Measurements from ENCODE around the gene ZNF541. TPM values are rescaled to one million over a fixed set of nuclear protein-coding genes. Genes with fewer than 3 reads are reported as not detected.
A peak's percentile ranks its signal among the peaks of the same experiment; 100 is the strongest.

Gene ZNF541
- total and polyA plus RNA-seq, 2 donors (not counting 3 experiments of a cell fraction or from before 2014, with no cell fraction given), result 0.03 to 0.13 TPM

- no peaks in the 10 kb centered on the region for H3K36me3 ChIP-seq (ENCODE audit: control insufficient read depth in 2 of 2, extremely low read depth in 1 of 2, insufficient read depth in 2 of 2, low read length in 2 of 2)
- no peak for TF ChIP-seq JUN (IDR thresholded peaks at IDR 0.05; ENCODE audit: borderline replicate concordance, insufficient read depth, insufficient read length, low read depth)
- no peak for TF ChIP-seq EZH2 (IDR thresholded peaks at IDR 0.05; ENCODE audit: borderline replicate concordance, low read depth, low read length, severe bottlenecking)
- no peak for TF ChIP-seq GATA2 (IDR thresholded peaks at IDR 0.05; ENCODE audit: insufficient read depth, insufficient read length, low read depth, low read length)
- TF ChIP-seq POLR2AphosphoS5 (IDR thresholded peaks at IDR 0.05; ENCODE audit: insufficient read depth, low read depth, low read length), result peak; percentile 48
- TF ChIP-seq FOS (IDR thresholded peaks at IDR 0.05; ENCODE audit: borderline replicate concordance, insufficient read depth, low read length), result no peak
- peak; percentile 22 to 46 for TF ChIP-seq CTCF (IDR thresholded peaks at IDR 0.05; ENCODE audit: extremely low read depth in 1 of 2, insufficient read depth in 1 of 2, low read depth in 1 of 2, low read length in 2 of 2)
- TF ChIP-seq MAX (IDR thresholded peaks at IDR 0.05; ENCODE audit: insufficient read depth, insufficient read length), result no peak
- TF ChIP-seq POLR2A (IDR thresholded peaks at IDR 0.05; ENCODE audit: low read depth, low read length), result peak; percentile 64
- TF ChIP-seq MYC (IDR thresholded peaks at IDR 0.05; ENCODE audit: low read depth, low read length), result no peak
- H3K9me3 ChIP-seq (replicated peaks; ENCODE audit: control insufficient read depth, insufficient read depth, low read length), result no peaks in the 10 kb centered on the region
- dilution Hi-C loops (cut with MboI; ENCODE audit: extremely low pct_ligation_motif_present, low sequenced_read_pairs), result no loop called here
- peak overlapping the region; percentile 67 to 92 (median 91) for H3K4me3 ChIP-seq (replicated peaks in 1 of 3; ENCODE audit: insufficient read depth in 1 of 3, low read depth in 1 of 3, low read length in 3 of 3)
- H3K27ac ChIP-seq (ENCODE audit: insufficient read depth, low read depth, low read length), result peak overlapping the region; percentile 90
- intact Hi-C loops (cut with micrococcal nuclease), result loop anchor here (1.0 kb wide), 3 partner anchors 8 to 93 kb away; partner anchors contain the start of gene NAPA
- ChIA-PET CTCF (interaction anchor here (1.0 to 1.8 kb wide), 2 partner anchors 76 to 171 kb away, joined by 3 to 4 read pairs; no protein-coding TSS in a partner anchor), POLR2A (interaction anchor here (0.6 kb wide), 2 partner anchors 9 to 12 kb away, joined by 6 to 9 read pairs; no protein-coding TSS in a partner anchor)
- peaks cover 25% of the 10 kb centered on the region for H3K4me1 ChIP-seq (ENCODE audit: control insufficient read depth, extremely low read depth, insufficient read depth, low read length)
- DNase-seq (ENCODE audit: low read depth, low spot score) (peak; percentile 90), FAIRE-seq (peak; percentile 89)
- H3K4me2 ChIP-seq (ENCODE audit: insufficient read depth, low read length), result peak overlapping the region; percentile 71
- no peaks in the 10 kb centered on the region for H3K9me1 ChIP-seq (replicated peaks; ENCODE audit: control insufficient read depth, extremely low read depth, insufficient read depth, low read length)
- BruUV-seq (replicated peaks), result no TSS peak
- H4K20me1 ChIP-seq (replicated peaks; ENCODE audit: control insufficient read depth, extremely low read depth, insufficient read depth, low read length), result no peaks in the 10 kb centered on the region
- H3K27me3 ChIP-seq (ENCODE audit: control insufficient read depth in 2 of 2, insufficient read depth in 2 of 2, low read length in 2 of 2), result no peaks in the 10 kb centered on the region
- peak overlapping the region; percentile 97 for H3K9ac ChIP-seq (replicated peaks; ENCODE audit: extremely low read depth, insufficient read depth, low read length)
- H3K79me2 ChIP-seq (ENCODE audit: control insufficient read depth, insufficient read depth, low read length), result peaks cover 45% of the 10 kb centered on the region
- H2AFZ ChIP-seq (ENCODE audit: low read depth, low read length), result peak overlapping the region; percentile 52
Observed at GRCh38 chr19:47608074-47608918, 35.3 kb upstream of the ZNF541 start.
